Stomach (tissue), 4 donors: ENCODE measurements around the gene SAPCD2.

Source experiments
- EP300 ChIP-seq: sonication (generic); formaldehyde crosslinking; IDR thresholded peaks from one replicate; pipeline ENCODE4 v1.6.1; 2017; ENCODE audit warnings: antibody characterized with exemption
- POLR2AphosphoS5 ChIP-seq, 3 donors: sonication (generic); formaldehyde crosslinking; IDR thresholded peaks; one replicate each; pipeline ENCODE4 v1.6.1; 2016; ENCODE audit warnings: antibody characterized with exemption in 3 of 3
- TF ChIP-seq, protein P1 (sequence below), 7 experiments: fragments of 450-650 bp in 4 of 7; fragments of 200-600 bp in 3 of 7; sonication (generic) in 3 of 7; IDR thresholded peaks; one replicate each; pipeline ENCODE4 v1.5.1; 2016 to 2019; ENCODE audit warnings: antibody characterized with exemption in 7 of 7, control low read depth in 2 of 7, mild to moderate bottlenecking in 1 of 7

DNA sequence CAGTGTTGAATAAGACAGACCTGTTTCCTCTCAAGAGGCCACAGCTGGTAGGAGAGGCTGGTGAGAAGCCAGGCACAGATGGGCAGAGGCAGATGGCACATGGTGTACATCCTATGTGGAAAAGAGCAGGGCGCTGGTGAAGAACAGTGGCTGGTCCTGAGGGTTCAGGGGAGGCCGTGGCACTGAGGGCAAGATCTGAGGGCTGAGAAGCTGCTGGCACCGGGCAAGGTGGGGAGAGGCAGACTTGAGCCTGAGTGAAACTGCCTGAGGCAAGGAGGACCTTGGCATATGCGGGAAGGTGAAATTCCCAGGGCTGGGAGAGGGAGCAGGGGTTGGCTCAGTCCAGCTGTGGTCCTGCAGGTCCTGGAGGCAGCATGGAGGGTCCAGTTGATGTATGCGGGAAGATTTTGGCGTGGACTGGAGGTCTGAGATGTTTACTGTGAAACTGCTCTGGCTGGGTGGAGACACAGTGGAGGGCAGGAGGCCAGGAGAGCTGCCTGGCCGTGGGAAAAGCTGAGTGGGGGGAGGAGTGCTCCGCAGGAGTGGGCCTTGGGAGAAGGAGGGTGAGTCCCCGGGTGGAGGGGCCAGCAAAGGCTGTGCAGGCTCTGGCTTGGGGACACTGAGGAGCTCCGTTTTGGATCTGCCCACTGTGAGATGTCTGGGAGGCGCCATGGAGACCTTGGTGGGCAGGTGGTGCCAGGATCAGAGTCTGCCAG lies 19.0 kb upstream of the SAPCD2 start:
- no peak for TF ChIP-seq POLR2AphosphoS5 (IDR thresholded peaks at IDR 0.05)
- TF ChIP-seq, protein P1, sequence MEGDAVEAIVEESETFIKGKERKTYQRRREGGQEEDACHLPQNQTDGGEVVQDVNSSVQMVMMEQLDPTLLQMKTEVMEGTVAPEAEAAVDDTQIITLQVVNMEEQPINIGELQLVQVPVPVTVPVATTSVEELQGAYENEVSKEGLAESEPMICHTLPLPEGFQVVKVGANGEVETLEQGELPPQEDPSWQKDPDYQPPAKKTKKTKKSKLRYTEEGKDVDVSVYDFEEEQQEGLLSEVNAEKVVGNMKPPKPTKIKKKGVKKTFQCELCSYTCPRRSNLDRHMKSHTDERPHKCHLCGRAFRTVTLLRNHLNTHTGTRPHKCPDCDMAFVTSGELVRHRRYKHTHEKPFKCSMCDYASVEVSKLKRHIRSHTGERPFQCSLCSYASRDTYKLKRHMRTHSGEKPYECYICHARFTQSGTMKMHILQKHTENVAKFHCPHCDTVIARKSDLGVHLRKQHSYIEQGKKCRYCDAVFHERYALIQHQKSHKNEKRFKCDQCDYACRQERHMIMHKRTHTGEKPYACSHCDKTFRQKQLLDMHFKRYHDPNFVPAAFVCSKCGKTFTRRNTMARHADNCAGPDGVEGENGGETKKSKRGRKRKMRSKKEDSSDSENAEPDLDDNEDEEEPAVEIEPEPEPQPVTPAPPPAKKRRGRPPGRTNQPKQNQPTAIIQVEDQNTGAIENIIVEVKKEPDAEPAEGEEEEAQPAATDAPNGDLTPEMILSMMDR (IDR thresholded peaks at IDR 0.05), result no peak
- no peak for TF ChIP-seq EP300
